ENCODE data around the gene ZFYVE9. TPM values are rescaled to one million over a fixed set of nuclear protein-coding genes. Genes with fewer than 3 reads are reported as not detected.

Gene ZFYVE9
- total RNA-seq, 1 experiment from 2014 or later, result 28.4 TPM

- Histone ChIP-seq H3K4me2 (ENCODE audit: insufficient read depth, insufficient read length, low read length) (no peak overlapping the region), H2BK12ac (ENCODE audit: insufficient read length, low read depth, low read length) (no peak overlapping the region), H4K20me1 (ENCODE audit: control insufficient read depth, insufficient read depth, insufficient read length) (no peaks in the 10 kb centered on the region), H2BK20ac (ENCODE audit: low read depth, low read length, poor library complexity, severe bottlenecking) (no peak overlapping the region), H3K79me2 (ENCODE audit: insufficient read depth, low read length) (no peaks in the 10 kb centered on the region), H3K4me1 (ENCODE audit: insufficient read depth, low read length) (no peaks in the 10 kb centered on the region), H3K79me1 (ENCODE audit: insufficient read depth, low read depth, low read length, poor library complexity, severe bottlenecking) (no peaks in the 10 kb centered on the region), H4K8ac (replicated peaks; ENCODE audit: insufficient read length, low read depth, low read length) (no peak overlapping the region), H3K4ac (ENCODE audit: low read depth, low read length) (no peak overlapping the region), H3K27me3 (ENCODE audit: insufficient read depth, low read length) (no peaks in the 10 kb centered on the region), H2AK5ac (ENCODE audit: insufficient read length, low read length) (no peak overlapping the region), H3K14ac (ENCODE audit: insufficient read depth, low read length) (no peak overlapping the region), H3K9ac (ENCODE audit: extremely low read depth, insufficient read length, low read length) (no peak overlapping the region), H2BK15ac (ENCODE audit: low read depth, low read length) (no peak overlapping the region), H3T11ph (ENCODE audit: low read length) (no peak overlapping the region), H3K18ac (ENCODE audit: insufficient read length, low read depth, low read length) (no peak overlapping the region), H2BK5ac (ENCODE audit: insufficient read length, low read length) (no peak overlapping the region), H4K91ac (ENCODE audit: insufficient read length, low read depth, low read length) (no peak overlapping the region), H3K56ac (ENCODE audit: insufficient read length, low read depth, low read length) (no peak overlapping the region), H2AFZ (ENCODE audit: low read length) (no peak overlapping the region), H2BK120ac (ENCODE audit: low read depth, low read length, poor library complexity, severe bottlenecking) (no peak overlapping the region), H3K23ac (ENCODE audit: insufficient read length, low read depth, low read length) (no peak overlapping the region), H3K9me3 (ENCODE audit: control insufficient read depth, low read depth, low read length) (no peaks in the 10 kb centered on the region), H3K27ac (ENCODE audit: insufficient read length, low read depth, low read length) (no peak overlapping the region), H4K5ac (ENCODE audit: insufficient read length, low read depth, low read length) (no peak overlapping the region), H3K23me2 (ENCODE audit: insufficient read length, low read depth, low read length, poor library complexity, severe bottlenecking) (no peaks in the 10 kb centered on the region)
- no peak for TF ChIP-seq CTCF (conservative IDR thresholded peaks at IDR 0.05)
- H3K9me3 Mint-ChIP-seq, result no peaks in the 10 kb centered on the region
- H3K27ac Mint-ChIP-seq, result no peak overlapping the region
- 100% methylated on average over 1 of the region's 3 CpGs for WGBS (ENCODE audit: extremely low coverage, insufficient read length, low lambda C conversion rate)
- H3K4me3 Mint-ChIP-seq, result no peak overlapping the region
- no peak for DNase-seq
- H3K27me3 Mint-ChIP-seq (ENCODE audit: low read depth), result no peaks in the 10 kb centered on the region
- peaks cover 2 to 4% of the 10 kb centered on the region in 2 experiments; a peak in 1 of 4 replicates for H3K4me1 Mint-ChIP-seq
- H3K36me3 Mint-ChIP-seq (ENCODE audit: insufficient read depth in 1 of 3, low read depth in 3 of 3), result no peaks in the 10 kb centered on the region
Observed at GRCh38 chr1:52243221-52243987, 101.5 kb downstream of the ZFYVE9 start.
